IPS DF 19.7 (cell line): ENCODE data around the gene PPM1H.
"Not testable (repeated sequence)": the region's sequence is repeated elsewhere in the genome, so short reads cannot be mapped to it uniquely, and the experiment has no call there.

ENCODE experiments used
- DNase-seq: peaks from one replicate; pipeline ENCODE4 v3.0.0-alpha.2; 2013; ENCODE audit warnings: low read depth, low spot score

The PPM1H gene

DNA sequence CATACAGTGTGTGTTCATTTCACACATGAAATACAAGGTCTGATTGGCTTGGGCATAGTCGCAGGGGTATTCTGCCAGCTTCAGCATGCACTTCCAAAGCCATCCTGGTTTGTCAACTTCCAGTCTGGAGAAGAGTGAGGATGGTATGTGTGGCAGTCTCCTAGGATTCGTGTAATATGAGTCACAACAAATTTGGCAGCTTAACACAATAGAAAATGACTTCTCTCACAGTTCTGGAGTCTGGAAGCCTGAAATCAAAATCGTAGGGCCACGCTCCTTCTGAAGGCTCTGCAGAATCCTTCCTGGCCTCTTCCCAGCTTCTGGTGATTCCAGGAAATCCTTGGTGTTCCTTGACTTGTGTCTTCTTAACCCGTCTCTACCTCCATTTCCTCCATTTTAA lies 167.5 kb downstream of the PPM1H start:
- DNase-seq: no peak

DNA sequence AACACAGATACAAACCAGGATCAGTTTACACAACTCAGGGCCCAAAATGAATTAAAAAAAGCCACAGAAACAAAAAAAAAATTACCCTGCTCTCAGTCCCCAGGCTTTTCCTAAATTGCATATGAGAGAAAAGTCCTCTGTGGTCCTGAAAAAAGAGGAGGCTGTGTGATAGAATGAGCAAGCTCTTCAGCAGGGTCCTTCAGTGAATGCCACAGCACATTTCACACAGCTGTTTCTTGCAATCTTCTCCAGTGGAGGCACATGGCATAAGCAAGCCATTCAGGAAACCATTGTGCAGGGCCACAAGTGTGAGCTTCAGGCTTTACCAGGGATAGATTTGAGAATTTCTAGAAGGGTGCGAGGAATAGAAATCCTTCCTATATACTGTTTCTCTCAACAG lies 168.5 kb downstream of the PPM1H start:
- no peak for DNase-seq

DNA sequence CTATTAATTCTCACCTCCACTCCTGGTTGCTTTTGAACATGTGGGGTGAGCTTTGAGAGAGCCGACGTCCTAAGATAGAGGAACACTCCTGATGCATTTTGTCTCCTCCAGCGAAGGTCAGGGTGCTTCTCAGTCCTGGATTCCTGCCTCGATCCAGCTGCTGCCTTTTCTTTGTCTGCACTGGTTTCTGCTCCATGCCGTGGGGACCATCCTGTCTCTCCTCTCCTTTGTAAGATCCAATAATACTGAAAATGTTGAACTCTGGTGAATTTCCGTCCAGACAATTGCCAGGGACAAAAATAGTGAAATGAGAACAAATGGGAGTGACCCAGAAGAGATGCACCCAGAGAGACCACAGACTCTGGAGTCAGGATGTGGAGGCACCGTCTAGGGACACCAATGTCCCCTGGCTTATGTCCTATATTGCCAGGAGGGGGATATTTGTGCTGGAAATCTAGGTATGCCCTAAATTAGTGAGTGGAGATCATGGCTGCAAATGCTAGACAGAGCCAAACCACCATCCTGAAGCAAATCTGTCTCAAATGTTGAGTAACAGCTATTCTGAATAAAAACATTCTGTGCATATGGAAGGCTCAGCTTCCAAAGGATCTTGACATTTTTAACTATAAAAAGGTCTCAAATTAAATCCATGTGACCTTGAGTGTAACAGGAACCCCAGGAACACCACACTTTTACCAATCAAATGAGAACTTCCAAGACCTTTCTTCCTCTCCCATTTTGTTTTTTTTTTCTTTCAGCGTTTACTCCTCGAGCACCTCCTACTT lies 170.9 kb downstream of the PPM1H start:
- no peak for DNase-seq

DNA sequence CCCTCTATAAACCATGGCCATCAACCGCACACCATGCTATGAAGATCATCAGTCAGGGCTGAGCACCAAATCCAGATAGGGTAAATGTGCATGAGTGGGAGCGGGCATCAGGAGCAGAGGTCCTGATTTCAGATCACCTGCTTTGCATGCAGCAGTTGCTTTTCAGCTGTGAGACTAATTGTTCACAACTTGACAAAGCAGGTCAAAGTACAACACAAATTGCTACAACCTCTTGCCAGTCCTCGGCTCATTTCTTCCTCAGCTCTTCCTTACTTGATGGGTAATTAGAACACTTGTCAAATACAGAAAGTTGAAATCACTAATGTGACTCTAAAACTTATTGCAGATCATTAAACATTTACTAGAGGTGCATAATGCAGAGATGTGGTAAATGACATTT lies 171.6 kb downstream of the PPM1H start:
- no peak for DNase-seq

DNA sequence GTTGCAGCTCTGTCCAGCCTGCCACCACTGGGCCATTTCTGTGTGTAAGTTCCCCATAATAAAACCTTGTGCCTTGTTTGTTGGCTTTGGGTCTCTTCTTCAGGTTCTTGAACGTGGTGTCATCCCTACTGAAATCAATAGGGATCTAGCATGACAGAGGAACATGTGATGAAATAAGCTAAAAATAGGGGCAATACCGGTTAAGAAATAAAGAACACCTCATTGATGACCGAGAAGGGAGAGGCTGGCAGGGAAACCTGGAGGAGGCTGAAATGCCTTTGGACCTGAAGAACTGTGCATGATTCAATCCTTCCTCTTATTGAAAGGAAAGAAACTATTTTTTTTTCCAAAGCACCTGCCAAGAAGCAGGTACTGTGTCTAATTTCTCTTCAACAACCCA lies 172.3 kb downstream of the PPM1H start:
- no peak for DNase-seq

DNA sequence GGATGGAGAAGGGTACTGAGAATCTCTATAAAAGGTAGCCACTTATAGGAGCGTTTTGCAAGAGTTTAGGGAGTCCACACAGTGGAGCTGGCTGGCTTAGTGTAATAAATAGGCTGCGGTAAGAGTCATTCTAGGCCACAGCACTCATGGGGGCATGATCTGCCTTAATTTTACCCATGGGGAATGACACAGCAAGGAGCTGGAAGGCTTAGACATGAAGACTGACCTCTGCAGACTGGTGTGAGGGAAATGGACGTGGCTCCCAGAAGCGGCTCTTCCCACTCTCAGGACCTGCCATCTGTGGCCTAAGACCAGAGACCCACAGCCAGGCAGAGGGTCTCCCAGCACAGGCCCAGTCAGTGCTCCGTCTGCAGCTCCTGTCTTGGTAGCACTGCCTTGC lies 173.3 kb downstream of the PPM1H start:
- no peak for DNase-seq

DNA sequence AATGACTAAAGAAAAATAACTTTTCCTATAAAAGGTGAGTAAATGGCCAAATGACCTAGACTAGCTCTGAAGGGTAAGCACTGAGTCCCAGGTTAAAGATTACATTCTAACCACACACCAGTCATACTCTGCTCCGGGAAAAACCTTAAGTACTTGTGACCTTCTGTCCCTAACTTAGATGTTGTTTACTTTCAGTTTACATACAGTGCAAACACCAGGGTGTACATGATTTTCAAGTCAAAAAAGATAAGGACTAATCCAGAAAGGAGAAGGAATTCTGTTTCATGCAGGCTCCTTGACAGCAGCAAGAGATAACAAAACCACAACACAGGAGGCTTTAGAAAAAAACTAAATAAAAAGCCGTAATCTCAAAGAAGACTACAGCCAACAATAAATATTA lies 174.2 kb downstream of the PPM1H start:
- no peak for DNase-seq

DNA sequence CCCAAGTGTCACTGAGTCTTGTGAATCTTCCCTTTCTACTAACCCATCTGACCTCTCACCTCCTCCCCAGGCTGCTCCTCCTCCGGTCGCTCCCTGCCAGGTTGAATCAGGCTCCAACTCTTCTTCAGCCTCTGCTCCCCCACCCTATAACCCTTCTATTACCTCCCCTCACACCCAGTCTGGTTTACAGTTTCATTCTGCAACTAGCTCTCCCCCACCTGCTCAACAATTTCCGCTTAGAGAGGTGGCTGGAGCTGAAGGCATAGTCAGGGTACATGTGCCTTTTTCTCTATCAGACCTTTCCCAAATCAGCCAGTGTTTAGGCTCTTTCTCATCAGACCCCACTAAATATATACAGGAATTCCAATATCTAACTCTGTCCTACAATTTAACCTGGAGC lies 174.6 kb downstream of the PPM1H start:
- not testable (repeated sequence) for DNase-seq

DNA sequence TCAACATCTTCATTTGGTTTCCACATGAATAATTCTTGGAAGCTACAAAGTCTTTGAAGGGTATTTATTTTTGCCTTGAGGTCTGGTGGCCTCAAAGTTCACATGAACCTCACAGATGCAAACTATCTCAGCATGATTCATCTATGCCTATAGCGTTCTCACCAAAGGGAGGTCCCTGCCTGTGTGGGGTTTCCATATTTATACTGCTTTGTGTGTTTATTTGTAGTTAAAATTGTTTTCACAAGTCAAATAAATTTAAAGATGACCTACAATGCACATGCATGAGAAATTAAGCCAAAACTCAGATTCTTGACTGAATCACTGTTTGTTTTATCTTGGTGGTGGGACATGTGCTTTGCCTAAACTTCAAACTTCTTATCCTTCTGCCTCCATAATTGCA lies 176.7 kb downstream of the PPM1H start:
- no peak for DNase-seq

DNA sequence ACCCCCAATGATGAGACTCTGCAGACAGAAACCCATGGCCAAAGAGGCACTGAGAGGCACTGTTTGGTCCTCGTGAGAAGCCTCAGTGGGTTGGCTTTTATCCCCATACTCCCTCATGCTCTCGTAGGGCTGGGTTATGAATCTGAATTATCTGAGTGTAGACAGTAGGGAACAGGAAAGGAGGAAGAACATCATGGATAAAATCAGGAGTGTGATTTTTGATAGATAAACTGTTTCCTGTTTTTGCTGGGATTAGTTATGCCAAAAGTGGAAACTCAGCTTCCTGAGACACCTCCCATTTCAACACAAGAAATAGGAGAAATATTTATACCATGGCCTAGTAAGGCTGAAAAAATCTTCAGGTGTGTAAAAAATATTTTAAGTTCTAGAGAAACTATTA lies 177.9 kb downstream of the PPM1H start:
- DNase-seq: no peak

DNA sequence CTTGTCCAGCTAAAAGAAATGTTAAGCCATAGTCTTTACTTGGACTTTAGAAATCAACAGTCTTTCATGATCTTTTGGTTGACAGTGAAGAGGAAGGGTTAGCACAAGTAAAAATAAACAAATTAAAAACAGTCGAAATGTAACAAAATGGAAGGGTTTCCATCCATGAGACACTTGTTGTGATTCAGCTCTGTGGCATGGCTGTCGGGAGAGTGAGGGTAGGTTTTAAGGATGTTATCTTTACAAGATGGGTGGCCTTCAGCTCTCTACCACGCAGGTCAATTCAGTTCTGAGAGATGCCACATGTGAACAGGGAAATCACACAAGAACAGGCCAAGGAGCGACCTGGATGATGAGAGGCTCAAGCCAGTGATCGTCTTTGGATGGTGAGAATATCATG lies 180.2 kb downstream of the PPM1H start:
- no peak for DNase-seq

DNA sequence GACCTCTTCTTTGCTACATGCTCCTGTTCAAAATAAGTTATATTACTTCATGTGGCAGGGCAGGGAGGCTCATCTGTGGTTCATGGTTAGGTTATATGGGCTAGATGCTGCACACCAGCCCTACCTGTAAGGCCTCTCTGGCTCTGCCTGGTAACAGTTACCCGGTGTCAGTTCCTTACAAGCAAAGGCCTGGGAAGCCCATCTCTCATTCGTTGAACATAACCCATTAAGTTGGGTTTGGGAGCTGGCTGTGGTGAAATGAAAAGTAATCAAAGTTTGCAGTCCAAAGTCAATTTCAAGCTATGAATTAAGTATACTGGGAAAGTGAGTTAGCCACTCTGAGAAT lies 183.2 kb downstream of the PPM1H start:
- DNase-seq: no peak

DNA sequence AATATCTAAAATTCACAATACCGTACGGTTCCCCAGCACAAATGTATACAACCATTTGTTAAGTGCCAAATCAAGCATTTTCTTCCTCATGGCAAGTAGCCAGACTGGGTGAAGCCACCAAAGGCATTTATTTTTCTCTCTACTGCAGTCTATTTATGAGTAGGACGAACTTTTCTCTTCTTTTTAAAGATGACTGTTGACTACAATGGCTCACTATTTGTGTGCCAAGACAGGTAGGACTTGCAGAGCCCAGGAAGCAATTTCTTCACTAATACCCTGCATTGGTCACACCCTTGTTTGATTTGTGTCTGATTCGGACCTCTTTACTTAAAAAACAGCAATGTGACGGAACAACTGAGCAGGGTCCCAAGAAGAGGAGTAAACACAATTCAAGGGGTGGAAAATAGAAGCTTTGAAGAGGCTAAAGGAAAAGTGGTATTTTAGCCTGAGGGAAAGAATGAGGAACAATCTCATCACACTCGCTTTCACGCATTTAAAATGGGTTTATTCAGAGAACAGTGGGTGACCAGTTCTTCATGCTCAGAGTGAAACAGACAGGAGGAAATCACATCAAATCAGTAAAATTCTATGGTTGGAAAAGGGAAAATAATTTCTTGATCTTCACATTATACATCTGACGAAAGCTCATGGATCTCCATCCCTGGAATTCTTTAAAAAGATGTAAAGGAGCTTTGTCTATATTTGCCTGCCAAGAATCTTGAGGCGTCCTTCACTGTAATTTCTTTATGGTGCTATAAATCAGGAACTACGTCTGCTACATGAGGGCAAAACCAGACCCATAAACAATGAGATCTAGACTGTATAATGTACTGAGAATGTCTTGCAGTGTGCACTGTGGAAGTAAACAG lies 183.8 kb downstream of the PPM1H start:
- DNase-seq: no peak

DNA sequence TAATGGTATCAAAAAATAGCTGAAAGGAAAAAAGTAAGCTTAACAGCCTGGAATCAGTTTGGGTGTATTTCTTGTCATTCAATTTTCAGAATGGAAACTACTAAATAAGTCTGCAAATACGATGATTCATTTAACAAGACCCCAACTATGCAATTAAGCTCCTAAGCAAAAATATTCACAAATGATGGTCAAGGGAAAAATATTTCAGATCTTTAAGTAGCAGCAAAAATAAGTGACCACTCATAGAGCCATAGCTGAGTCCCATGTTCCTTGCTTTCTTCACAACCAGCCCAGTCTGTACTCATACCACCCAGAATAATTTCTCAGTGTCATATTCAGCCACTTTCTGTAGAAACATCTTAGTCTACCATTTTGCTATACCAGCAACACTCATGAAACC lies 185.4 kb downstream of the PPM1H start:
- DNase-seq: no peak

DNA sequence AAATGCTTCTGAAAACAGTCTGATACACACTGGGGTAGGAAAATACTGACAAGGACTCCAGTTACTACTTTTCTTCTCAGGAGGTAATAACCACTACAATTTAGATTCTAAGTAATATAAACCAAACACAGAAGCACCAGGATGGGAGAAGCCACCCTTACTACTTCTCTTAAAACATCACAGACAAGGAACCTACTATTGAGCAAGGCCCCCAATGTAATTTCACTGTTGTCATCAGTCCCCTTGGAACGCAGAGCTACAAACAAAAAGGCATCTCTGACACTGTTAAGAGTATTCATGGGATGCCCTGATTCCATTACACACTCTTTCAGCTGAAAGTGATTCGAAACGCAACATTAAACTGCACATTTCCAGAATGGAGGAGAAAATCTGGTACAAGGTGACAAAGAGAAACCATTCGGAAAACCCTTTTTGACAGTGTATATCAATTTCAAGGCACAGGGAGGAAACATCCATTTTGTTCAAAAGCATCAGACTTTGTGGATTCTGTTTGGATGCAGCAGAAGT lies 185.9 kb downstream of the PPM1H start:
- no peak for DNase-seq

DNA sequence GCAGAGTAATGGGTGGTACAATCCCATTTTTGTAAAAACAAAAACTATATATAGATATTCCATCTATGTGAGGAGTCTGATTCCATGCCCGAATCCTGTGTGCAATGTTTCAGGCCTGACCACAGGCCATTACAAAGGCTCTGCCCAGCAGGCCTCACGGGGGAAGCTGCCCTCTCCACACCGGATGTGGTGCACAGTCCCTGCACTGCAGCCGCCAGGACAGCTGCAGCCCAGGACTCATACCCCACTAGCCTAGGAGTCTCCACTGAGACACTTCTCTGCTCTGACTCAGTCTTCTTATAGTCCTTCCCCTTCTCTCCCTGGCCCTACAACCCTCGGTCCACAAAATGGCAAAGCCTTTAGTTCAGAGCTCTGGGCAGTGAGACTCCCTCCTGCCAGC lies 190.4 kb downstream of the PPM1H start:
- DNase-seq: no peak

DNA sequence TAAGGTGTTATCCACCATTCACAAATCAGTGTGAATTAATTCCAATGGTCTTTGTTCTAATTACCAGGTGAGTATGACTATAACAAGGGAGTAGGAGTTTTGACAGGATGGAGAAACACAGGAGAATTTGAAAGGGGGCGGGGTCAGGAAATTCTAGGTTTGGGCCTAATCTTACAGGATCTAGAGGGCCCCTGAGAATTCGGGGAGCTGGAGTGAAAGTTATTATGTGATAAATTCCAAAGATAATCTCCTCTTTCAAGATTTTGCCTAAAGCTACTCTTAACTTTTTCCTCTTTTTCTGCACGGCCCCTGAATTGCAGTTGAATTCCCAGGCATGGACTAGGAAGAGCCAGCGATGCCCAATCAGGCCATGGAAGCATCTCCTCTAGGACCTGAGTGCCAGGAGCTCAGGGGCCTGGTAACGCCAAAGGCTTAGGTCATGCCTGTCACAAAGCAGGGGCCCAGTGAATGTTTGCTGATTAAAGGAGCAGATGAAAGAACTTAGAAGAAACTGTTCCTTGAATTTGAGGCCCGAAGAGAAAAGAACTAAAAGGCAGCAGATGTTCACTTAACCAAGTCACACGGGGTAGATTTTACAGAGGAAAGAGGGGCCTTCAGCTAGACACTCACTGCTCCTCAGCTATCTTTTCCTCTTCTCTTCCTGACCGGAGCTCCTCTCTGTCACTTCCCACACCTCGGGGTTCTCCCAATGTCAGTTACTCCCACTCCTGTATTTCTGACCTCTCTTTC lies 195.5 kb downstream of the PPM1H start:
- DNase-seq: no peak

DNA sequence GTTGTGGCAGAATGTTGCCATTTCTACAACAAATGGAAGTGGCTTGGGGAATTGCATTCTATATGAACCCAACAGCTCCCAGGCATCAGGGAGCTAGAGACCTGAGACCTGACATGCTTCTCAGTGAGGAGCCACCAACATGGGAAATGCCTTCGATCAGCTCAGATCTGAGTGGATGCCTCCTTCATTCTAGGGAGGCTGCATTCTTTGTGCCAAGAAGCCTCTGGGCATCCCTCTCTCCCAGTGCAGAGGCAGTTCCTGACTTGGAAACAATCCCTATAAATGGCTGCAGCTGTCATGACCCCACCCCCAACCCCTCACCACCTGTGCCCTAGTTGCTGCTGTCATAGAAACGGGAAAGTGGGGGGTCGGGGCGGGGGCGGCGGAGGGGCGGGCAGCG lies 196.3 kb downstream of the PPM1H start:
- DNase-seq: no peak

DNA sequence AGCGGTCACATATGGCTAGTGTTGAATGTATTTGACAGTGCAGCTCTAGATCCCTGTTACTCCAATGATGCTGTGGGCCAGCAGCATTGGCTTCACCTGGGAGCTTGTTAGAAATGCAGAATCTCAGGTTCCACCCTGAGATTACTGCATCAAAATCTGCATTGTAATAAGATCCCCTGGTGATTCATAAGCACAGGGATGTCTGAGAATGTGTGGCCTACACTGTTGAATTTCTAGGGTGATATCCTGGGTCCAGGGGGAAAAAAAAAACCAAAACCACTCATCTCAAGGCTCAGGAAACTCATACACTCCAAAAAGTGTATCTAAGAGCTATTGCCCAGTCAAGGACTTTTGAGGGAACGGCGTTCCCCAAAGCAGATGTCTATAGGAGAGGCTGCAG lies 196.8 kb downstream of the PPM1H start:
- DNase-seq: no peak

DNA sequence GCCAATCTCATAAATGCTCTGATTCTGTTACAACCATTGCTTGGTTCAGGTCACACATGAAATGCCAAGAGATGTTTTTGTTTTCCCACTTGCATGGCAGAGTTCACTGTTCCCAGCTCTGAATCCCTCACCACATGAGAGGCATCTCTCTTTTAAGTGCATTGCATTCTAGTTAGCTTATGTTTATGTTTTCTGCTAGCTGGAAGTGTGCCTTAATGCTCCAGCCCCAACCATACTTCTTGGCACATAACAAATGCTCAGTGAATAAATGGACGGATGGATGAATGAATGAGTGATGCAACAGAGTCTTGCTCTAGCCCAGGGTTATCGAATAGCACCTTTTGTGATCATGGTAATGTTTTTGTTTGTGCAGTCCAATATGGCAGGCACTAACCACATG lies 197.3 kb downstream of the PPM1H start:
- no peak for DNase-seq

DNA sequence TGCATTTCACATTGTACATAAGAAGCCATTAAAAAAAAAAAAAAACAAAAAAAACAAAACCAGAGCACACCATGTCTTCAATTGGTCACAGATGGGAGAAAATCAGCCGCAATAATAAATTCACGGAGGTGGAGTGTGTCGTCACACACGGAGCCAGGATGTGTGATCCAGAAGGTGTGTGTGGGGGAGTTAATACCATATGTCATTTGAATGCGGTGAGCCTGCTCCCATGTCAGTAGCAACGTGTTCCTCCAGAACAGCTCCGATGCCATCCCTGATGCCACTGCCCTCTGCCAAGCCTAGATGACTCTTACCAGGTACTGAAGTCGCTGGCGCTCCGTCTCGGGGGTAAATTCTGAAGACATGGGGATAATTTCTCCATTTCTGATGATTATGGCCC lies 197.8 kb downstream of the PPM1H start:
- no peak for DNase-seq

DNA sequence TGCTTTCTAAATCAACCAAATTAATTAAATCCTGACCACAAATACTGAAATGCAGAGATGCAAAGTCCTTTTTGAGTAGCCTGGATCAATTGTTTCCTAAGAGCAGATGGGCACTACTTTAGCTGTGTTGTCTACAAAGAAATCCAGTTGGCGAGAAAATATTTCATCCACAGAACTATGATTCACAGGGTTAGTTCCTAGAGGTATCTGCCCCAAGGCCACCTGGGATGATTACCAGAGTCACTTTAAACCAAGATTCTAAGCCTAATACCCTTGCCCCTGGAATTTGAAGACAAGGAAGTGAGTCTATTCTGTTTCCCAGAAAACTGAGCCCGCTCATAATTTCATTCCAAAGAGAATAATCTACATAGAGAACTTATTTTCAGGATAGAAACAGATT lies 198.4 kb downstream of the PPM1H start:
- DNase-seq: no peak
